ENCODE measurements around the gene COIL. TPM values are rescaled to one million over a fixed set of nuclear protein-coding genes. Genes with fewer than 3 reads are reported as not detected.

COIL gene
- total and polyA plus RNA-seq, 2 donors (not counting 1 experiment from before 2014, with no cell fraction given) = 3.7 to 19.8 TPM

GRCh38 chr17:56926270-56926669 is 34.6 kb downstream of the COIL start:
- ChIA-PET POLR2A (no interaction called here), CTCF (interaction anchor here (0.6 to 1.3 kb wide), 4 partner anchors 10 to 141 kb away, joined by 3 to 4 read pairs (median 3); no protein-coding TSS in a partner anchor)
- H3K4me1 ChIP-seq (ENCODE audit: control insufficient read depth in 2 of 2, insufficient read depth in 2 of 2, low read length in 2 of 2) = no peaks in the 10 kb centered on the region
- Mint-ChIP-seq H3K4me3 (no peak overlapping the region), H3K27me3 (no peaks in the 10 kb centered on the region), H3K27ac (no peak overlapping the region), H3K9me3 (ENCODE audit: insufficient read depth) (peaks cover 4% of the 10 kb centered on the region), H3K4me1 (no peaks in the 10 kb centered on the region)
- no peak overlapping the region for H3K4me2 ChIP-seq (replicated peaks; ENCODE audit: low read depth, low read length, poor library complexity, severe bottlenecking)
- H3K27me3 ChIP-seq (replicated peaks in 1 of 4; ENCODE audit: control extremely low read depth in 1 of 4, control insufficient read depth in 3 of 4, insufficient read depth in 4 of 4, low read length in 3 of 4) = no peaks in the 10 kb centered on the region
- H3K79me2 ChIP-seq (ENCODE audit: control insufficient read depth, insufficient read depth, low read length) = no peaks in the 10 kb centered on the region
- H3K4me3 ChIP-seq (ENCODE audit: control extremely low read depth in 1 of 5, extremely low read depth in 1 of 5, insufficient read depth in 1 of 5, low read depth in 2 of 5, low read length in 4 of 5) = no peak overlapping the region
- TF ChIP-seq EZH2 (IDR thresholded peaks at IDR 0.05; ENCODE audit: borderline replicate concordance, insufficient read depth, low read depth, low read length, poor library complexity, severe bottlenecking) (no peak), CTCF (IDR thresholded peaks at IDR 0.05) (no peak)
- no peaks in the 10 kb centered on the region for H3K36me3 ChIP-seq (replicated peaks in 1 of 2; ENCODE audit: control extremely low read depth in 1 of 2, control insufficient read depth in 1 of 2, extremely low read depth in 1 of 2, insufficient read depth in 2 of 2, low read length in 1 of 2)
- no peak overlapping the region for H2AFZ ChIP-seq (ENCODE audit: insufficient read depth, low read depth, low read length, poor library complexity, severe bottlenecking)
- H3K9ac ChIP-seq (ENCODE audit: low read length) = no peak overlapping the region
- ATAC-seq (ENCODE audit: low read depth) (no peak), DNase-seq (no peak)
- H3K27ac ChIP-seq (ENCODE audit: low read length in 2 of 2) = no peak overlapping the region
- H3K9me3 ChIP-seq (ENCODE audit: control extremely low read depth in 1 of 3, control insufficient read depth in 2 of 3, insufficient read depth in 1 of 3, low read length in 2 of 3) = peaks cover 0 to 10% (median 5%) of the 10 kb centered on the region in 3 donors
- no peaks in the 10 kb centered on the region for H4K20me1 ChIP-seq (ENCODE audit: control insufficient read depth, insufficient read depth, low read length, poor library complexity, severe bottlenecking)
- intact Hi-C loops (cut with micrococcal nuclease) = no loop called here

GRCh38 chr17:56925088-56925487 is 35.8 kb downstream of the COIL start:
- POLR2A ChIA-PET = no interaction called here

More at GRCh38 chr17:56925088-56925487, 35.8 kb downstream of the COIL start:
- no peaks in the 10 kb centered on the region for H3K4me1 ChIP-seq (ENCODE audit: control insufficient read depth in 2 of 2, insufficient read depth in 2 of 2, low read length in 2 of 2)
- peaks cover 0 to 5% (median 2%) of the 10 kb centered on the region in 3 donors for H3K9me3 ChIP-seq (ENCODE audit: control extremely low read depth in 1 of 3, control insufficient read depth in 2 of 3, insufficient read depth in 1 of 3, low read length in 2 of 3)
- no peaks in the 10 kb centered on the region for H3K36me3 ChIP-seq (replicated peaks in 1 of 2; ENCODE audit: control extremely low read depth in 1 of 2, control insufficient read depth in 1 of 2, extremely low read depth in 1 of 2, insufficient read depth in 2 of 2, low read length in 1 of 2)
- no peaks in the 10 kb centered on the region for H3K27me3 Mint-ChIP-seq
- no peak overlapping the region for H3K4me3 ChIP-seq (ENCODE audit: control extremely low read depth in 1 of 5, extremely low read depth in 1 of 5, insufficient read depth in 1 of 5, low read depth in 2 of 5, low read length in 4 of 5)
- ATAC-seq (ENCODE audit: low read depth) (no peak), DNase-seq (no peak)
- WGBS (ENCODE audit: insufficient coverage) = 80% methylated on average over 2 of the region's 2 CpGs
- no peak overlapping the region for H3K27ac ChIP-seq (ENCODE audit: low read length in 2 of 2)
- H3K79me2 ChIP-seq (ENCODE audit: control insufficient read depth, insufficient read depth, low read length) = no peaks in the 10 kb centered on the region
- TF ChIP-seq CTCF (IDR thresholded peaks at IDR 0.05) (no peak), EZH2 (IDR thresholded peaks at IDR 0.05; ENCODE audit: borderline replicate concordance, insufficient read depth, low read depth, low read length, poor library complexity, severe bottlenecking) (no peak)
- intact Hi-C loops (cut with micrococcal nuclease) = no loop called here
- H2AFZ ChIP-seq (ENCODE audit: insufficient read depth, low read depth, low read length, poor library complexity, severe bottlenecking) = no peak overlapping the region
- H3K4me2 ChIP-seq (replicated peaks; ENCODE audit: low read depth, low read length, poor library complexity, severe bottlenecking) = no peak overlapping the region
- no peaks in the 10 kb centered on the region for H3K27me3 ChIP-seq (replicated peaks in 1 of 4; ENCODE audit: control extremely low read depth in 1 of 4, control insufficient read depth in 3 of 4, insufficient read depth in 4 of 4, low read length in 3 of 4)
- H3K27ac Mint-ChIP-seq = no peak overlapping the region
- CTCF ChIA-PET = no interaction called here
- no peak overlapping the region for H3K9ac ChIP-seq (ENCODE audit: low read length)
- H3K4me1 Mint-ChIP-seq = no peaks in the 10 kb centered on the region
- H3K4me3 Mint-ChIP-seq = no peak overlapping the region
- H3K9me3 Mint-ChIP-seq (ENCODE audit: insufficient read depth) = peaks cover 3% of the 10 kb centered on the region
- no peaks in the 10 kb centered on the region for H4K20me1 ChIP-seq (ENCODE audit: control insufficient read depth, insufficient read depth, low read length, poor library complexity, severe bottlenecking)

Data from B cell (primary cell).